IMR-90 (cell line): ENCODE data around the gene FUT1. TPM values are rescaled to one million over a fixed set of nuclear protein-coding genes. Genes with fewer than 3 reads are reported as not detected.

Experiments
- ATAC-seq: fragments of 200-7000 bp; cut with Tn5 transposase; 2 replicates; pipeline ENCODE4 v1.9.1; 2020; ENCODE audit warnings: low read depth, mild to moderate bottlenecking, moderate library complexity
- BruUV-seq: library from RNA; stranded (reverse); fragments of 400-500 nt; replicated peaks from 2 replicates; lab custom pipeline; 2021; lab: Mats Ljungman, UMichigan
- CTCF ChIA-PET: fragments of 300-600 bp; formaldehyde crosslinking; extraction: SDS; loops from one replicate; lab custom pipeline; 2021; ENCODE audit warnings: antibody characterized with exemption; lab: Yijun Ruan, JAX
- POLR2A ChIA-PET: fragments of 300-600 bp; sonication (Branson Sonifier 250); formaldehyde crosslinking; loops from one replicate; lab custom pipeline; 2022; ENCODE audit warnings: antibody characterized with exemption; ENCODE audit not compliant: unreplicated experiment; lab: Charles Lee
- DNase-seq: peaks from one replicate; pipeline ENCODE4 v3.0.0; 2013
- H2AFZ ChIP-seq: replicated peaks from 2 replicates; pipeline ENCODE3; 2013; ENCODE audit warnings: low read length, mild to moderate bottlenecking; ENCODE audit not compliant: poor library complexity
- H2AK5ac ChIP-seq: 2 replicates; pipeline ENCODE4 v1.6.1; 2013; ENCODE audit warnings: low read depth, low read length, inconsistent platforms
- H2AK9ac ChIP-seq: replicated peaks from 2 replicates; pipeline ENCODE3; 2013; ENCODE audit warnings: mild to moderate bottlenecking, low read depth, low read length, moderate library complexity; ENCODE audit not compliant: poor library complexity
- H2BK120ac ChIP-seq: 2 replicates; pipeline ENCODE4 v1.6.1; 2013; ENCODE audit warnings: low read depth, low read length, inconsistent platforms
- H2BK15ac ChIP-seq: 3 replicates; pipeline ENCODE4 v1.6.1; 2013; ENCODE audit warnings: low read depth, low read length, inconsistent platforms
- H2BK20ac ChIP-seq: 2 replicates; pipeline ENCODE4 v1.6.1; 2013; ENCODE audit warnings: low read depth, mild to moderate bottlenecking, inconsistent platforms, low read length, moderate library complexity
- H2BK5ac ChIP-seq: 2 replicates; pipeline ENCODE4 v1.6.1; 2013; ENCODE audit warnings: mild to moderate bottlenecking, low read depth, low read length, inconsistent platforms; ENCODE audit not compliant: poor library complexity, severe bottlenecking
- H3K14ac ChIP-seq: replicated peaks from 2 replicates; pipeline ENCODE4 v1.6.1; 2013; ENCODE audit warnings: low read depth, low read length, inconsistent platforms
- H3K18ac ChIP-seq: 2 replicates; pipeline ENCODE4 v1.6.1; 2013; ENCODE audit warnings: low read depth, low read length, control low read depth
- H3K23ac ChIP-seq: 2 replicates; pipeline ENCODE4 v1.6.1; 2013; ENCODE audit warnings: low read depth, low read length, inconsistent platforms
- H3K27ac ChIP-seq: 2 replicates; pipeline ENCODE4 v1.5.1; 2013; ENCODE audit warnings: mild to moderate bottlenecking, control low read depth, low read length; ENCODE audit not compliant: insufficient read depth
- H3K27me3 ChIP-seq: 2 replicates; pipeline ENCODE4 v1.6.1; 2013; ENCODE audit warnings: low read length; ENCODE audit not compliant: control insufficient read depth, insufficient read depth
- H3K36me3 ChIP-seq: 2 replicates; pipeline ENCODE4 v1.6.1; 2013; ENCODE audit warnings: low read length, mixed read lengths; ENCODE audit not compliant: control insufficient read depth, insufficient read depth
- H3K4ac ChIP-seq: 2 replicates; pipeline ENCODE4 v1.6.1; 2013; ENCODE audit warnings: low read depth, low read length, inconsistent platforms
- H3K4me1 ChIP-seq: 2 replicates; pipeline ENCODE4 v1.6.1; 2013; ENCODE audit warnings: low read length, mixed read lengths; ENCODE audit not compliant: control insufficient read depth, insufficient read depth
- H3K4me2 ChIP-seq: 2 replicates; pipeline ENCODE4 v1.6.1; 2013; ENCODE audit warnings: low read depth, mild to moderate bottlenecking, control low read depth, low read length, moderate library complexity
- H3K4me3 ChIP-seq: 2 replicates; pipeline ENCODE4 v1.5.1; 2013; ENCODE audit warnings: low read depth, mild to moderate bottlenecking, control low read depth, low read length, moderate library complexity; ENCODE audit not compliant: insufficient read depth
- H3K56ac ChIP-seq: 2 replicates; pipeline ENCODE4 v1.6.1; 2013; ENCODE audit warnings: low read length, inconsistent platforms; ENCODE audit not compliant: insufficient read depth; ENCODE audit errors: extremely low read depth
- H3K79me1 ChIP-seq, 2 experiments: 2 replicates each; pipeline ENCODE4 v1.6.1; 2013; ENCODE audit warnings: low read length in 2 of 2, inconsistent platforms in 1 of 2, low read depth in 1 of 2
- H3K9ac ChIP-seq: 2 replicates; pipeline ENCODE4 v1.6.1; 2013; ENCODE audit warnings: low read depth, low read length, control low read depth
- H3K9me1 ChIP-seq: 2 replicates; pipeline ENCODE4 v1.6.1; 2013; ENCODE audit warnings: low read length, inconsistent platforms; ENCODE audit not compliant: insufficient read depth
- H3K9me3 ChIP-seq: 2 replicates; pipeline ENCODE4 v1.6.1; 2013; ENCODE audit warnings: low read length; ENCODE audit not compliant: control insufficient read depth, insufficient read depth
- H4K20me1 ChIP-seq: 2 replicates; pipeline ENCODE4 v1.6.1; 2013; ENCODE audit warnings: low read length, inconsistent platforms; ENCODE audit not compliant: insufficient read depth
- H4K5ac ChIP-seq: 2 replicates; pipeline ENCODE4 v1.6.1; 2013; ENCODE audit warnings: mild to moderate bottlenecking, low read depth, low read length, control low read depth
- H4K8ac ChIP-seq, 2 experiments: 2 replicates each; pipeline ENCODE4 v1.6.1; 2013; ENCODE audit warnings: low read depth in 2 of 2, low read length in 2 of 2, control low read depth in 1 of 2, inconsistent platforms in 1 of 2
- H4K91ac ChIP-seq: 2 replicates; pipeline ENCODE4 v1.6.1; 2013; ENCODE audit warnings: low read depth, low read length, inconsistent platforms; ENCODE audit not compliant: insufficient read depth
- BHLHE40 ChIP-seq: fragments of 150-350 bp; IDR thresholded peaks from 2 replicates; pipeline ENCODE4 v1.6.1; 2016; ENCODE audit warnings: mild to moderate bottlenecking, low read depth, low read length
- FOS ChIP-seq: fragments of 150-350 bp; IDR thresholded peaks from 2 replicates; pipeline ENCODE4 v1.6.1; 2016; ENCODE audit warnings: low read depth, low read length
- MAFK ChIP-seq: IDR thresholded peaks from 2 replicates; pipeline ENCODE4 v1.6.1; 2012; ENCODE audit warnings: low read depth, low read length, improper control_type of control experiment
- MAZ ChIP-seq: IDR thresholded peaks from 2 replicates; pipeline ENCODE4 v1.6.1; 2012; ENCODE audit warnings: low read depth, mild to moderate bottlenecking, low read length, improper control_type of control experiment, moderate library complexity, borderline replicate concordance
- MXI1 ChIP-seq: IDR thresholded peaks from 2 replicates; pipeline ENCODE4 v1.6.1; 2012; ENCODE audit warnings: low read depth, mild to moderate bottlenecking, low read length, moderate library complexity, borderline replicate concordance
- NFE2L2 ChIP-seq: fragments of 150-350 bp; IDR thresholded peaks from 2 replicates; pipeline ENCODE4 v1.6.1; 2016; ENCODE audit warnings: low read depth, mild to moderate bottlenecking, low read length
- RFX5 ChIP-seq: IDR thresholded peaks from 2 replicates; pipeline ENCODE4 v1.8.0; 2012; ENCODE audit warnings: low read depth, mild to moderate bottlenecking, low read length, moderate library complexity
- WGBS, 2 experiments: methylation state at CpG; one replicate each; pipeline versions ENCODE4 v1.1.5 to v1.1.7; 2013; ENCODE audit warnings: missing lambda C conversion rate in 2 of 2; ENCODE audit not compliant: insufficient read length in 1 of 2; ENCODE audit errors: extremely low coverage in 2 of 2; 5-methylcytosine and 5-hydroxymethylcytosine counted together
- dilution Hi-C: fragments of 300-500 bp; cut with HindIII; formaldehyde crosslinking; loops from one replicate; pipeline ENCODE4 v1.14.3; 2018; ENCODE audit warnings: low sequenced_read_pairs; ENCODE audit not compliant: unreplicated experiment
- in situ Hi-C: fragments of 300-500 bp; cut with MboI; formaldehyde crosslinking; loops from 3 replicates; pipeline ENCODE4 v1.14.3; 2019; ENCODE audit warnings: low sequenced_read_pairs, inconsistent platforms, mixed read lengths
- intact Hi-C: fragments of 100-400 bp; cut with micrococcal nuclease; formaldehyde crosslinking; loops from 2 replicates; pipeline ENCODE4 v1.10.0; 2022
- polyA plus RNA-seq, 3 experiments: library from polyadenylated mRNA; depleted of rRNA; stranded (reverse); fragments of >200 nt; gene quantifications; 2 replicates each; pipeline ENCODE4 v1.2.3, GENCODE V29; 2012; ENCODE audit warnings: low replicate concordance in 1 of 3
- total RNA-seq: library from RNA; depleted of rRNA; stranded (reverse); fragments of >200 nt; gene quantifications from 2 replicates; pipeline ENCODE4 v1.2.3, GENCODE V29; 2012

Gene FUT1
- total and polyA plus RNA-seq, 2 of the 4 experiments (the other 2 are of a cell fraction), result 0.09 to 0.18 TPM

- no peak for TF ChIP-seq BHLHE40
- no peak for TF ChIP-seq FOS
- TF ChIP-seq NFE2L2, result no peak
- no peak for TF ChIP-seq MAZ
- TF ChIP-seq MXI1, result no peak
- no peak for TF ChIP-seq MAFK
- no peak for TF ChIP-seq RFX5
- BruUV-seq, result no TSS peak
- ATAC-seq (no peak), DNase-seq (no peak)
- H4K5ac ChIP-seq, result no peak overlapping the region
- no peak overlapping the region for H2BK5ac ChIP-seq
- H3K9me3 ChIP-seq, result no peaks in the 10 kb centered on the region
- H4K91ac ChIP-seq, result no peak overlapping the region
- dilution Hi-C loops (no loop called here), in situ Hi-C loops (no loop called here), intact Hi-C loops (no loop called here)
- H2AK5ac ChIP-seq, result no peak overlapping the region
- no peaks in the 10 kb centered on the region for H4K20me1 ChIP-seq
- no peak overlapping the region for H3K23ac ChIP-seq
- H3K4me2 ChIP-seq, result no peak overlapping the region
- no peak overlapping the region for H2BK120ac ChIP-seq
- H2AFZ ChIP-seq, result peak overlapping the region; percentile 5
- no peak overlapping the region for H3K9ac ChIP-seq
- H3K56ac ChIP-seq, result no peak overlapping the region
- H2BK20ac ChIP-seq, result no peak overlapping the region
- 100% methylated on average over 1 of the region's 13 CpGs; no CpG with 5 or more reads in 1 of the 2 experiments for WGBS, 2 experiments
- H4K8ac ChIP-seq, result no peak overlapping the region
- no peak overlapping the region for H2BK15ac ChIP-seq
- ChIA-PET POLR2A (no interaction called here), CTCF (no interaction called here)
- H3K27me3 ChIP-seq, result peaks cover 16% of the 10 kb centered on the region
- H3K4me1 ChIP-seq, result no peaks in the 10 kb centered on the region
- no peak overlapping the region for H2AK9ac ChIP-seq
- no peaks in the 10 kb centered on the region for H3K36me3 ChIP-seq
- H3K4me3 ChIP-seq, result no peak overlapping the region
- no peak overlapping the region for H3K14ac ChIP-seq
- no peak overlapping the region for H3K27ac ChIP-seq
- no peak overlapping the region for H3K4ac ChIP-seq
- no peak overlapping the region for H3K18ac ChIP-seq
- H3K79me1 ChIP-seq, result no peaks in the 10 kb centered on the region
- H3K9me1 ChIP-seq, result no peaks in the 10 kb centered on the region
Measured at GRCh38 chr19:48772503-48772953, 20.1 kb upstream of the FUT1 start.
